Activated CD4-positive, alpha-beta T cell treated with anti-CD3 and anti-CD28 coated beads, Interleukin-2, amount 50 U/mL, for 48 hours (primary cell): ENCODE data around the gene NXPH2.

Experiments
- DNase-seq, 2 experiments: peaks; one replicate each; pipeline ENCODE4 v3.0.0-alpha.2; 2020

NXPH2 gene

GRCh38 chr2:138632066-138632620 is 148.0 kb downstream of the NXPH2 start:
- DNase-seq = no peak

GRCh38 chr2:138630164-138630563 is 150.0 kb downstream of the NXPH2 start:
- DNase-seq = no peak

GRCh38 chr2:138626148-138626547 is 154.0 kb downstream of the NXPH2 start:
- DNase-seq = no peak

DNA sequence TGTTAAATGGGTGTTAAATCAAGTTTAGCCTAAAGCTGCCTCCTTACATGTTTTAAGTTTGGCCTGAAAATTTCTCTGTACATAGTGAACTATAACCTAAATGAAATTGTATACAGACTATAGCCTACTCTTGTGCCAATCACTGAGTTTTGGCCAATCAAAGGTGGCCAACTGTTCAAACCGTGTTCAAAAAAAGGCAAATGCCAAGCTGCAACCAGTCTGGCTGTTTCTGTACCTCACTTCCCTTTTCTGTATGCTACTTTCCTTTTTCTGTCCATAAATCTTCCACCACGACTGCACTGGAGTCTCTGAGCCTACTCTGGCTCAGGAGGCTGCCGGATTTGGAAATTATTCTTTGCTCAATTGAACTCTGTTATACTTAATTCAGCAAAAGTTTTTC is 157.6 kb downstream of the NXPH2 start:
- no peak for DNase-seq

DNA sequence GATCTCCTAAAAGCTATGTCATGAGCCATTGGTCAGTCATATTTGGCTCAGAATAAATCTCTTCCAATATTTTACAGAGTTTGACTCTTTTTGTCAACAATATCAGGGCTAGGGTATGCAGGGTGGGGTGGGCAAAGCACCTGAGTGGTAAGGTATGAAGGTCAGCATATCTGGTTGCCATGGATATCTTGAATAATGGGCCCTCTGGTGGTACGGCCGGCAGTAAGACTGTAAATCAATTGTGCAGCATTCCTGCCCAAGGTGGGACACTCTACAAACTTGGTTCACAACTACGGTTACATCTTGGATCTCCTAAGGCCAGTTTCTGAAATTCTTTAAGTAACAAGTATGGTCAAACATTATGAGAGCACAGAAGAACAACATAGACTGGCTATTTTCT is 159.1 kb downstream of the NXPH2 start:
- DNase-seq = no peak

- no peak for DNase-seq
Observed at GRCh38 chr2:138620431-138620830, 159.8 kb downstream of the NXPH2 start.
